ENCODE measurements around the gene SLFN5.
A peak's percentile ranks its signal among the peaks of the same experiment; 100 is the strongest.

Gene SLFN5

DNA sequence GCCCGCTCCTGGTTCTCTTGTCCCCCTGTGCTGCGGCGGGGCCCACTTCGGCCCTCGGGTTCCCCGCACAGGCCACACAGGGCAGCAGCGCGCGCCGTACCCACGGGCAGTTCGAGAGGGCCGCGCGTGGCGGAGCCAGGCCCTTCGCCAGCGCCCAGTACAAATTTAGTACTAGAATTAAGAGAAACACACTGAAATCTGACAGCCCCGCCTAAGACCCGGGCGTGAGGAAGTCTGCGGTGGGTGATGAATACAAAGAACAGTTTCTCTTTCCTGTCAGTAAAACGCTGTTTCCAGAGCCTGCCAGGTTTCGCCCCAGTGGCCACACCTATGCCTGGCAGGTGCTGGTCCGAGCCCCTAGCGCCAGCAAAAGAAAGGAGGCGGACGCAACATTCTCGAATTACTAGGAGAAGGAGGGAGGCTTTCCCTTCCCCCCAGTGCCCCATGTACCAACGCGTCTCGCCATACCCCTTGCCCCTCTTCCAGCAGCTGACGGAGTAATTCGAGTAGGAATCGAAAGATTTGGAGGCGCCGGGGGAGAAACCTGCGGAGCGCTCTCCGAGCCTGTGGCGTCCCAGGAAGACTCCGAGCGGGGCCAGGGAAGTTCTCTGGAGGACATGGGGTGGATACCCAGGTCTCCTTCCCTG is 591 bp upstream of the SLFN5 start:
- peak overlapping the region; percentile 88 for H3K4me3 ChIP-seq (ENCODE audit: low read length)
- H3K9me3 ChIP-seq (ENCODE audit: control insufficient read depth, low read depth, low read length), result no peaks in the 10 kb centered on the region
- peaks cover 16% of the 10 kb centered on the region for H3K4me1 ChIP-seq (ENCODE audit: control insufficient read depth, low read depth, low read length)
- H3K9ac ChIP-seq (ENCODE audit: low read length), result peak overlapping the region; percentile 52
- peaks cover 12% of the 10 kb centered on the region for H3K27me3 ChIP-seq (ENCODE audit: control insufficient read depth, insufficient read depth, low read length)
- H3K36me3 ChIP-seq (ENCODE audit: control insufficient read depth, low read depth, low read length), result no peaks in the 10 kb centered on the region
- no peak overlapping the region for H3K27ac ChIP-seq (ENCODE audit: low read length)

GRCh38 chr17:35243561-35244340 is 879 bp downstream of the SLFN5 start:
- Histone ChIP-seq H3K27me3 (ENCODE audit: control insufficient read depth, insufficient read depth, low read length) (peaks cover 12% of the 10 kb centered on the region), H3K36me3 (ENCODE audit: control insufficient read depth, low read depth, low read length) (no peaks in the 10 kb centered on the region), H3K9ac (ENCODE audit: low read length) (peak overlapping the region; percentile 50), H3K4me1 (ENCODE audit: control insufficient read depth, low read depth, low read length) (peaks cover 16% of the 10 kb centered on the region), H3K4me3 (ENCODE audit: low read length) (peak overlapping the region; percentile 88), H3K9me3 (ENCODE audit: control insufficient read depth, low read depth, low read length) (no peaks in the 10 kb centered on the region), H3K27ac (ENCODE audit: low read length) (no peak overlapping the region)

- H3K9ac ChIP-seq (ENCODE audit: low read length), result no peak overlapping the region
- peak overlapping the region; percentile 88 for H3K4me3 ChIP-seq (ENCODE audit: low read length)
Observed at GRCh38 chr17:35244341-35245195, 1.7 kb downstream of the SLFN5 start.

GRCh38 chr17:35245196-35245486 is 2.3 kb downstream of the SLFN5 start:
- no peak overlapping the region for H3K27ac ChIP-seq (ENCODE audit: low read length)
- no peaks in the 10 kb centered on the region for H3K36me3 ChIP-seq (ENCODE audit: control insufficient read depth, low read depth, low read length)
- no peak overlapping the region for H3K9ac ChIP-seq (ENCODE audit: low read length)
- no peak overlapping the region for H3K4me3 ChIP-seq (ENCODE audit: low read length)
- no peaks in the 10 kb centered on the region for H3K9me3 ChIP-seq (ENCODE audit: control insufficient read depth, low read depth, low read length)
- peaks cover 16% of the 10 kb centered on the region for H3K4me1 ChIP-seq (ENCODE audit: control insufficient read depth, low read depth, low read length)
- H3K27me3 ChIP-seq (ENCODE audit: control insufficient read depth, insufficient read depth, low read length), result peaks cover 12% of the 10 kb centered on the region

More at GRCh38 chr17:35244341-35245195, 1.7 kb downstream of the SLFN5 start:
- Histone ChIP-seq H3K9me3 (ENCODE audit: control insufficient read depth, low read depth, low read length) (no peaks in the 10 kb centered on the region), H3K27me3 (ENCODE audit: control insufficient read depth, insufficient read depth, low read length) (peaks cover 12% of the 10 kb centered on the region), H3K36me3 (ENCODE audit: control insufficient read depth, low read depth, low read length) (no peaks in the 10 kb centered on the region), H3K27ac (ENCODE audit: low read length) (no peak overlapping the region), H3K4me1 (ENCODE audit: control insufficient read depth, low read depth, low read length) (peaks cover 16% of the 10 kb centered on the region)

DNA sequence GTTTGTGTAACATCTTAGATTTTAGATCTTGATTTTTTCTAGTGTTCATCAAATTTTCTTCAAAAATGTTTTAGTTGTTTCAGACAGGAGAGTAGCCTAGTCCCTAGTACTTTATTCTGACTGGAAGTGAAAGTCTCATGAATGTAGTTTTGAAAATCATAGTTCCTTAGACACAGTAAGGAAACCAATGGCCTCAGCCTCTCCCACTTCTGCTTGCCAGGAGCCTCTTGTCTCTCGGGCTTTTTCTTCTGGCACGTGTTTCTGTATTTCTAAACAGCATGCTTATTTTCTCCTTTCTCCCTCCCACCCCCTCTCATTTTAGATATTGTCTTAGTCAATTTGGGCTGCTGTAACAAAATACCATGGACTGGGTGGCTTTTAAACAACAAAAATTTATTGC is 9.8 kb downstream of the SLFN5 start:
- Histone ChIP-seq H3K27ac (ENCODE audit: low read length) (no peak overlapping the region), H3K36me3 (ENCODE audit: control insufficient read depth, low read depth, low read length) (no peaks in the 10 kb centered on the region), H3K9ac (ENCODE audit: low read length) (no peak overlapping the region), H3K4me1 (ENCODE audit: control insufficient read depth, low read depth, low read length) (no peaks in the 10 kb centered on the region), H3K9me3 (ENCODE audit: control insufficient read depth, low read depth, low read length) (no peaks in the 10 kb centered on the region), H3K27me3 (ENCODE audit: control insufficient read depth, insufficient read depth, low read length) (no peaks in the 10 kb centered on the region), H3K4me3 (ENCODE audit: low read length) (no peak overlapping the region)

DNA sequence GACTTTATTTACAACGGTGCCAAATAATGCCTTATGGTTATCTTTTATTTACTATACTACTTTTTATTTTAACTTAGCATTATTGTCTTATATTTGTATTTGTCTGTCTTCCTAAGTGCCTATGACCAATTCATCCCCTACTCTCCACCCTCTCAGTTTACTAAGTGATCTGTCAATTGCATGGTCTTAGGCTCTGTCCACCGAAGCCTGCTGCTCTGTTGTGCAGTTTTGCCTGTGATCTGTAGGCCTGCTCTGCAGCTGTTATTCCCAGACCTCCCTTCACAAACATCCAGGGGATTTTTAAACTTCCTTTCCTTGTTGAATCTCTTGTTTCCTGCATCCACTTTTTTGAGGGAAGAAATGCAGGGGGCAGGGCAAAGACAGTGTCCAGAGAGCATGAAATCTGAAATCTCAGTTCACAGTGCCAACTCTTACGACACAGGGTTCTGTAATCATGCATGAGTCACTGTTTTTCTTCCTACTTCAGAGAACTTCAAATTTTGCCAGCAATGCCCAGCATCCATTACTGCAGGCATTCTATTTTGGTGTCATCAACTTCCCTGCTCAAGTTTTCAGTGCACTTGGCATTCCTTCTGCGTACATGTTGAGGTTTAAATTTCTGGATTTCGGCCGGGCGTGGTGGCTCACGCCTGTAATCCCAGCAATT is 11.4 kb downstream of the SLFN5 start:
- no peak overlapping the region for H3K9ac ChIP-seq (ENCODE audit: low read length)
- H3K4me1 ChIP-seq (ENCODE audit: control insufficient read depth, low read depth, low read length), result no peaks in the 10 kb centered on the region
- H3K27ac ChIP-seq (ENCODE audit: low read length), result no peak overlapping the region
- no peaks in the 10 kb centered on the region for H3K9me3 ChIP-seq (ENCODE audit: control insufficient read depth, low read depth, low read length)
- H3K4me3 ChIP-seq (ENCODE audit: low read length), result no peak overlapping the region
- no peaks in the 10 kb centered on the region for H3K36me3 ChIP-seq (ENCODE audit: control insufficient read depth, low read depth, low read length)
- H3K27me3 ChIP-seq (ENCODE audit: control insufficient read depth, insufficient read depth, low read length), result no peaks in the 10 kb centered on the region

GRCh38 chr17:35255316-35255715 is 12.4 kb downstream of the SLFN5 start:
- no peak overlapping the region for H3K27ac ChIP-seq (ENCODE audit: low read length)
- H3K27me3 ChIP-seq (ENCODE audit: control insufficient read depth, insufficient read depth, low read length), result no peaks in the 10 kb centered on the region
- no peak overlapping the region for H3K9ac ChIP-seq (ENCODE audit: low read length)
- H3K36me3 ChIP-seq (ENCODE audit: control insufficient read depth, low read depth, low read length), result no peaks in the 10 kb centered on the region
- H3K9me3 ChIP-seq (ENCODE audit: control insufficient read depth, low read depth, low read length), result no peaks in the 10 kb centered on the region
- H3K4me3 ChIP-seq (ENCODE audit: low read length), result no peak overlapping the region
- no peaks in the 10 kb centered on the region for H3K4me1 ChIP-seq (ENCODE audit: control insufficient read depth, low read depth, low read length)

DNA sequence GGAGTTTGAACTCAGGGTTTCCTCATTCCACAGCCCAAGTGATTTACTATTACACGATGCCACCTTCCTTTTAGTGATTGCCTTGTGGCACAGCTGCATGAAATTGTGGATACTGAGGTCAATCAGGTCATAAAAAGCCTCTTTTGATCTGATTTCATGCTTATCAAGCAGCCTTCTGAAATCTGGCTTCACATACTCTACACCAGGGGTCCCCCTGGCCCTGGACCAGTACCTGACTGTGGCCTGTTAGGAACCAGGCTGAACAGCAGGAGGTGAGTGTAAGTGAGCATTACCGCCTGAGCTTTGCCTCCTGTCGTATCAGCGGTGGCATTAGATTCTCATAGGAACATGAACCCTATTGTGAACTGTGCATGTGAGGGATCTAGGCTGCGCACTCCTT is 13.8 kb downstream of the SLFN5 start:
- Histone ChIP-seq H3K27me3 (ENCODE audit: control insufficient read depth, insufficient read depth, low read length) (no peaks in the 10 kb centered on the region), H3K4me3 (ENCODE audit: low read length) (no peak overlapping the region), H3K9me3 (ENCODE audit: control insufficient read depth, low read depth, low read length) (no peaks in the 10 kb centered on the region), H3K9ac (ENCODE audit: low read length) (no peak overlapping the region), H3K27ac (ENCODE audit: low read length) (no peak overlapping the region), H3K4me1 (ENCODE audit: control insufficient read depth, low read depth, low read length) (no peaks in the 10 kb centered on the region), H3K36me3 (ENCODE audit: control insufficient read depth, low read depth, low read length) (no peaks in the 10 kb centered on the region)

DNA sequence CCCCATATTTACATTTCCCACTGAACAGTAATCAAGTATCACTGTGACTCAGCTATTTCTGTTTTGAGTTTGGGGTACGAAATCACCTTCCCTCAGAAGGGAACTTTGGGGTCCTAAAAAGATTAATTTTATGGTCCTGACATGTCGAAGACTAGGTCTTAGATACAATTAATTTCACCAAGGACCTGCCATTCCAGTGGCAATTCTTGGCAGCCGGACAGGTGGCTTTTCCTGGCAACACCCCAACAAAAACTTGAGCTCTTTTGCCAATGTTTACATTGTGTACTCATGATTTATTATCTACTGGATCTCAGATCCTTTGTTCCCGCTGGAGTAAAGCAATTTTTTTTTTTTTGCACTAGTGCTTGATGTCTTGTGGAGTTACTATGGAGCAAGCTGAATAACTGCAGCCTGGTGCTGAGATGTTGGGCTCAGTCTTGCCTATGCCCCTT is 14.4 kb downstream of the SLFN5 start:
- Histone ChIP-seq H3K9ac (ENCODE audit: low read length) (no peak overlapping the region), H3K4me3 (ENCODE audit: low read length) (no peak overlapping the region), H3K4me1 (ENCODE audit: control insufficient read depth, low read depth, low read length) (no peaks in the 10 kb centered on the region), H3K27ac (ENCODE audit: low read length) (no peak overlapping the region), H3K36me3 (ENCODE audit: control insufficient read depth, low read depth, low read length) (no peaks in the 10 kb centered on the region), H3K27me3 (ENCODE audit: control insufficient read depth, insufficient read depth, low read length) (no peaks in the 10 kb centered on the region), H3K9me3 (ENCODE audit: control insufficient read depth, low read depth, low read length) (no peaks in the 10 kb centered on the region)

- H3K9ac ChIP-seq (ENCODE audit: low read length), result no peak overlapping the region
- no peaks in the 10 kb centered on the region for H3K27me3 ChIP-seq (ENCODE audit: control insufficient read depth, insufficient read depth, low read length)
- H3K4me3 ChIP-seq (ENCODE audit: low read length), result no peak overlapping the region
- H3K4me1 ChIP-seq (ENCODE audit: control insufficient read depth, low read depth, low read length), result no peaks in the 10 kb centered on the region
- H3K27ac ChIP-seq (ENCODE audit: low read length), result no peak overlapping the region
- no peaks in the 10 kb centered on the region for H3K9me3 ChIP-seq (ENCODE audit: control insufficient read depth, low read depth, low read length)
- no peaks in the 10 kb centered on the region for H3K36me3 ChIP-seq (ENCODE audit: control insufficient read depth, low read depth, low read length)
Observed at GRCh38 chr17:35259001-35259400, 16.1 kb downstream of the SLFN5 start.

GRCh38 chr17:35265071-35265470 is 22.2 kb downstream of the SLFN5 start:
- Histone ChIP-seq H3K27me3 (ENCODE audit: control insufficient read depth, insufficient read depth, low read length) (no peaks in the 10 kb centered on the region), H3K4me1 (ENCODE audit: control insufficient read depth, low read depth, low read length) (no peaks in the 10 kb centered on the region), H3K9me3 (ENCODE audit: control insufficient read depth, low read depth, low read length) (no peaks in the 10 kb centered on the region), H3K36me3 (ENCODE audit: control insufficient read depth, low read depth, low read length) (no peaks in the 10 kb centered on the region), H3K27ac (ENCODE audit: low read length) (no peak overlapping the region), H3K9ac (ENCODE audit: low read length) (no peak overlapping the region), H3K4me3 (ENCODE audit: low read length) (no peak overlapping the region)
